ENCODE data around the gene UBE2I.
"Not testable (repeated sequence)": the region's sequence is repeated elsewhere in the genome, so short reads cannot be mapped to it uniquely, and the experiment has no call there.

The UBE2I gene

DNA sequence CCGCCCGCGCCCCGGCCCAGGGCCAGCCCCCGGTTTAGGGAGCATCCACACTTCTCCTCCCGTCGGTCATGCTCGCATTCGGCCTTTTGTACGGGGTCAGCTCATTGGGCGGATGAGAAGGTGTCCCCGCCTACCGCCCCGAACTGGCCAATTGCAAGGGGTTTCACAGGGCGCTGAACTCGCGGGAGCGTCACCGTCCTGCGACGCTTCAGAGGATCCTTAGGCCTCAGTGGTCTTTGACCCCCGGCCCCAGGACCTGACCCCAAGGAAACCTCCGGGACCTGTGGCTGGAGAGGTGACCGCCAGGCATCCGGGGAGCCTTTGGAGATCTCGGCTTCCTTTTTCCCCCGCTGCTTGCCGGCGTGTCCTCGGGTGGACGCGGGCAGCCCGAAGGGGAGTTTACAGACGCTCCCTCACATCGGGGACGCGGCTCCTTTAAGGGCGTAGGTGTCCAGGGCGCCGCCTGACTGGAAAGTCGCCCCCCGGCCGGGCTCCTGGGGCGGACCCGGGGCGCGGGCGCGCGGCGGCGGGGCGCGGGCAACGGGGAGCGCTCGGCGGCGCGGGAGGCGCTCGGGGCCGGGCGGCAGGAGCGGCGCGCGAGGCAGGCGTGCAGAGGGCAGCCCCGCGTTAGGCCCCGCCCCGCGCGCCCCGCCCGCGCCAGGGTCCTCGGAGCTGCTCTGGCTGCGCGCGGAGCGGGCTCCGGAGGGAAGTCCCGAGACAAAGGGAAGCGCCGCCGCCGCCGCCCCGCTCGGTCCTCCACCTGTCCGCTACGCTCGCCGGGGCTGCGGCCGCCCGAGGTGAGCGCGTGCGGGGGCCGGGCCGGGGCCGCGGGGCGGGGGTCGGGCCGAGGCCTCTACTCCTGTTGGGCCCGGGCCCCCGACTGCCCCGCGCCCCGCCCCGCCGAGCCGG lies at the start of gene UBE2I:
TSS of gene UBE2I (plus strand) at position 660 of the 909 bp plus-strand sequence. CDS start 4,395 bp downstream, outside the sequence.
- peak; percentile 93 for DNase-seq

DNA sequence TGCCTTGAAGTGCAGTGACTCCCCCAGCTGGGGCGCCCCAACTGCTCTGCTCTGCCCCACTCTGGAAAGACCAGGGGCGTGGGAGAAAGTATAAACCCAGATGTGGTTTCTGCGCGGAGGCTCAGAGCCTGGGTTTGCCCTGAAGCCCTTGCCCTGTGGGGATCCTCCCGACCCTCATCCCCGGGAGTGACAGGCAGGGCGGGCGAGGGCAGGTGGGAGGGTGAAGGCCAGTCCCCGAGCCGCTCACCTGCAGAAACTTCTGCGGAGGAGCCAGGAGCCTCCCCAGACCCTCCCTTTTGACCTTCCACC lies 49.7 kb upstream of the UBE2I start:
- DNase-seq = no peak

DNA sequence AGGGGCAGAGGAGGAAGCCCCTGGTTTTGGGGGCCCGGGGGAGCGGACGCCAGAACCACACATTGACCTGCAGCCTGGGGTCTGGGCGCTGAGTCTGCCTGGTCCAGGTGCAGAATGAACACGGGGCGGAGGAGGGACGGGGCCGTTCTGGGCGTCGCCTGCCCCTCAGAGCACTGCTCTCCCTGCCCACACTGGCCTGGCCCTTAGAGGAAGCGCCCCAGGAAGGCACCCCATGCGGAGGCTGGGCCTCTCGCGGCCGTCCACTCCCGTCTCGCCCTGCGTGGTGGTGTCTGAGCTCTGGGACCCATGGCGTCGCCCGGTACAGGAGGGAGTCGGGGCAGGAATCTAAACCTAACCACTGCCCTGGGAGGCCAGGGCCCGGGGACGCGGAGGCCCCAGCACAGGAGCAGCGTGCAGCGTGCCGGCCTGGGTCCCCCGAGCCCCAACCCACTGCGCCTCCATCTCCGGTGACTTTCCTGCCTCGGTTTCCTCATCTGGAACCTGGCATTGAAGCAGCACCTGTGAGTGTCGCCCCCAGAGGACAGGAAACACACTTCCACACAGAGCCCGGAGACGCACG lies 49.2 kb upstream of the UBE2I start:
- DNase-seq = no peak

DNA sequence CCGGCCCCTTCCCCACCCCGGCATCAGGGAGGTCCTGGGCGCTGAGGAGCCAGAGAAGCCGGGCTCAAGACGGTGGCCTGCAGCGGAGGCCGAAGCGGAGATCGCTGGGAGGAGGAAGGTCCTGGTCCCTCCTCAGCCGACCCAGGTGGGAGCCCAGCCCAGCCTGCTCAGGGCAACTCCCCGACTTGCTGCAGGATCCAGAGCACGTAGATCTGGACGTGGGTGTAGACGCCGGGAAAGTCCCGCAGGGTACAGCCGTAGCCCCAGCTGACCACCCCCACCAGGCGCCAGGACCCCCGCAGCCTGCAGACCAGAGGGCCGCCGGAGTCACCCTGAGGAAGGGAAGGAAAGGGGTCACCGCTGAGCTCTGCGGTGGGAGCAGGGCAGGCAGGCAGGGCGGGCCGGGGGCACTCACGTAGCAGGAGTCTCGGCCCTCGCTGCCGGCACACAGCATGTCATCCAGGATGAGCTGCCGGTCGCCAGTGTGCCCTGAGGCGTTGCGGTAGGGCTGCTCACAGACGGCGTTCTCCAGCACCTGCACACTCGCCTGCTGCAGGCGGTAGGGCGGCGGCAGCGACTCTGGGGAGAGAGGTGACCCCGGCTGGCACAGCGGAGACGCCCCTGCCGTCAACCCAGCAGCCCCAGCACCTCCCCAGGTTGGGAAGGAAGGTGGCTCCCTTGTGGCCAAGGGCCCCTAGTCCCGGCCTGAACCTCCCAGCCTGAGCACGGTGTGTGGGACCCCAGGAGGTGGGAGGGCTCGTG lies 48.1 kb upstream of the UBE2I start:
- no peak for DNase-seq

DNA sequence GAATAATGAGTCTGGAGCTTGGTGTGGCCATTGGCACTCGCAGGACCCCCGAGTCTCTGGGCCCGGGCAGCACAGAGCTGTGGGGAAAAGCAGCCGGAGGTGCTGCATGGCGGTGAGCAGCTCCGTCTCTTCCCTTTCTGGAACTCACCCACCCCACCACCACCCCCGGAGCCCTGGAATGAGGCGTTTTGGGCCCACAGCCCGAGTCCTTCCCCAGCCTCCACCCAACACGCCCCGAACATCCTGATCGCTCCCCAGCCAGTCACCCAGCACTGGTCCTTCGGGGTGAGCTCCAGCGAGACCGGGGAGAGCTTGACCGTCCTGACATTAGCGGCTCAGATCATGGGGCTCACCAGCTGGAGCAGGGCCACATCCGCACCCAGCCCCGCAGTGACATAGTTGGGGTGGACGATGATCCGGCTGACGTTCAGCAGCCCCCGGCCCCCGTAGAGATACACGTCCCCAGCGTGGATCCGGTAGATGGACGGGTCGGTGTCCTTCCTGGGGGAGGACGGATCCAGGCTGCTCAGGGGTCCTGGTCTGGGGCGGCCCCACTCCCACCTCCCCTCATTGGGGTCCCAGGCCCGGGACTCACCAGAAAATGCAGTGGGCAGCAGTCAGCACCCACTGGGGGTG lies 47.1 kb upstream of the UBE2I start:
- DNase-seq = no peak

DNA sequence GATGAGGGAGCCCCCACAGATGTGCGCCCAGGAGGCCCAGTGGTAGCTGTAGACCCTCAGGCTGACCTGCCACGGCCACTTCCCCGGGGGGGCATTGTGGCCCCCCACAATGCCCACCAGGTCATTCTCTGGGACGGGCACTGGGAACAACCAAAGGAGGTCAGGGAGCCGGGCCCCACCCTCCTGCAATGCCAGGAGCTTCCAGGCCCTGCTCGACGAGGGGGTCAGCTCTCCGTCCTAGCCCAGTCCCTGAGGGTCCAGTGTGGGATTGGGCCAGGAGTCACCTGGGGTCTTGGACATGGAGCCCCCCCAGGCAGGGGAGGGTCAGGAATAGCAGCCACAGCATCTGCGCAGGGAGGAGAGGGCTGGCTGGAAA lies 46.6 kb upstream of the UBE2I start:
- DNase-seq = no peak

DNA sequence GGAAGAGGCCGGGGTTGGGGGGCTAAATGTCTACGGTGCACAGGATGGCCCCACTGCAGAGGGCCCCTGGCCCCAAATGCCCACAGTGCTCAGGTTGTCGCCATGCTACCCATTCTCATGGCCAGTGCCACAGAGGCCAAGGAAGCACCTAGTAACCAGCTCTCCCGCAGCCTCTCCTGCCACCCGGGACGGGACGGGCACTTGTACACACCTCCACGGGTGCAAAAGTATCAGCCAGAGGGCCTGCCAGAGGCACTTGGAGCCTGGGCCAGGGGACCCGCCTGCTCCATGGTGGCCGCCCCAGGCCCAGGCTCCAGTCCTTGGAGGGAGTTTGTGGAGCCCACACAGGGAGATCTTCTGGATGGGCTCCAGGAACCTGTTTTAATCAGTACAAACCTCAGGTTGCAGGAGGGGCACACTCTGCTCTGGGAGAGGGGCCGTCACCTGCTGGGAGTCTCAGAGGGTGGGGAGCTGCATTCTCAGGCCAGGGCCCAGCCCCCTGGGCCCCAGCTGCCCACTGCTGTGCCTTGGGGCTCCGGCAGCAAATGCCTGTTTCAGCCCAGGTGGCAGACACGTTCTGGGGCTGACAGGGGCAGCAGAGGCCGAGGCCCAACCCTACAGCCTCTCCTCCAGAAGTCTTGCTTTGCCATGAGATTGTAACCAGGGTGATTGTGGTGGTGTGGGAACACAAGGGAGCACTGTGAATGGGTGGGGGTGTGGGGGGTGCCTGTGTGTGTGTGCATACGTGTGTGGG lies 45.7 kb upstream of the UBE2I start:
- no peak for DNase-seq

DNA sequence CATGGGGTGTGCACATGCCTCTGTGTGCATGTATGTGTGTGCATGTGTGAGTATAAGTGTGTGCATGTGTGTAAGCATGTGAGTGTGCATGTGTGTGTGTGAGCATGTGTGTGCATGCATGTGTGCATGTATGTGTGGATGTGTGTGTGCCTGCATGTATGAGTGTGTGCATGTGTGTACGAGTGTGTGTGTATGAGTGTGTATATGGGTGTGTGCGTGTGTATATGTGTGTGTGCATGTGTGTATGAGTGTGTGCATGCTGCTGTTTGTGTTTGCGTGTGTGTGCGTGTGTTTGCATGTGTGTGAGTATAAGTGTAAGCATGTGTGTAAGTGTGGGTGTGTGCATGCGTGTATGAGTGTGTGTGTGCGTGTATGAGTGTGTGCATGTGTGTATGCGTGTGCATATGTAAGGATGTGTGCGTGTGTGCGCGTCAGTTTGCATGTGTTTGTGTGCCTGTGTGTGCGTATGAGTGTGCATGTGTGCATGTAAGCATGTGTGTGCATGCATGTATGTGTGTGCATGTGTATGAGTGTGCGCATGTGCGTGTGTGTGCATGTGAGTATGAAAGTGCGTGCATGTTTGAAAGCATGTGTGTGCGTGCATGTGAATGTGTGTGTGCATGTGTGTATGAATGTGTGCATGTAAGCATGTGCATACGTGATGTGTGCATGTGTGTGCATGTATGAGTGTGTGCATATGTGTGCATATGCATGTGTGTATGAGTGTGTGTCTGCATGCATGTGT lies 44.9 kb upstream of the UBE2I start:
- DNase-seq = no peak

DNA sequence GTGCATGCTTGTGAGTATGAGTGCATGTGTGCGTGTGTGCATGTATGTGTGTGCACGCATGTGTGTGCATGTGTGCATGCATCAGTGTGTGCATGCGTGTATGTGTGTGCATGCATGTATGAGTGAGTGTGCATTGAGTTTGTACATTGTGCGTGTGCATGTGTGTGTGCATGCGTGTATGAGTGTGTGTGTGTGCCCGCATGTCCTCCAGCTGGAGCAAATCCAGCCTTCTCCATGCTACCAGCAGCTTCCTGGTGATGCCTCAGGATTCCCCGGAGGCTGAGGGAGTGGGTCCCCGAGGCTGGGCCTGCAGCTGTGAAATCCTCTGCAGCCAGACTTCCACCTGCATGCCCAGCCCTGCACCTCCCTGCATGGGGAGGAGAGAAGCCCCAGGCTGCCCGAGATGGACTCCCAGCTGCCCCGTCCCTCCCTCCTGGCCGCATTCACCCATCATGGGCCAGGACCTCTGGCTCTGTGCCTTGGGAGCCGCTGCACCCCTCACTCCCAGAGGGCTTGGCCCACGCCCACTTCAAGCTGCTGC lies 44.3 kb upstream of the UBE2I start:
- DNase-seq = no peak

DNA sequence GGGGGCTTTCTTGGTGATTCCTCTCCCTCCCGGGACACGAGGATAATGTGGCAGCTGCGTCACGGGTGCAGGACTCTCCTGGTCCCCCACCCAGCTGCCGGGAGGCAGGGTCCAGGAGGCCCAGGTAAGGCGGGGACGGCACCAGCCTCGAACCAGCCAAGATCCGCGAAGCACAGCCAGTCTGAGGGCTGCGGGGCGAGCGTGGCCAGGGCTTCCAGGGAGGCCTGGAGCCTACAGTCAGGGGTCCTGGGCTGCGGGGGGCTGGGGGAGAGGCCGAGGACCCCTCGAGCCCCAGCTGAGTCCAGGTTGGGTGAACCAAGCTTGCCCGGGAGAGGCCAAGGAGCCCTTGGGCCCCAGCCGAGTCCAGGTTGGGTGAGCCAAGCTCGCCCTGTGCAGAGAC lies 43.6 kb upstream of the UBE2I start:
- no peak for DNase-seq

DNA sequence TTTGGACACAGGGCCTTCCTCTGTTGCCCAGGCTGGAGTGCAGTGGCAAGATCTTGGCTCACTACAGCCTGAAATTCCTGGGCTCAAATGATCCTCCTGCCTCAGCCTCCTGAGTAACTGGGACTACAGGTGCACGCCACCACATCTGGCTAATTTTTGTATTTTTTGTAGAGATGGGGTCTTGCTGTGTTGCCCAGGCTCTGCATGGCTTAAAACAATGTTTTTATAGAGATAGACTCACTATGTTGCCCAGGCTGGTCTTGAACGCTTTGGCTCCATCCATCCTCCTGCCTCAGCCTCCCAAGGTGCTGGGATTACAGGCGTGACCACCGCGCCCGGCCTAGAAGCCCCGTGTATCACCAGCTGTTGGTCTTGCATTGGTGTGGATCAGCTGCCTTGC lies 40.0 kb upstream of the UBE2I start:
- not testable (repeated sequence) for DNase-seq

DNA sequence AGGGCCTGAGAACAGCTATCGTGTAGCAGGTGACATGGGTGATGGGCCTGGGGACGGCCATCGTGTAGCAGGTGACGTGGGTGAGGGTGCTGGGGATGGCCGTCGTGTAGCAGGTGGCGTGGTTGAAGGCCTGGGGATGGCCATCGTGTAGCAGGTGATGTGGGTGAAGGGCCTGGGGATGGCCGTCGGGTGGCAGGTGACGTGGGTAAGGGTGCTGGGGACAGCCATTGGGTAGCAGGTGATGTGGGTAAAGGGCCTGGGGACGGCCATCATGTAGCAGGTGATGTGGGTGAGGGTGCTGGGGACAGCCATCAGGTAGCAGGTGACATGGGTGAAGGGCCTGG lies 38.1 kb upstream of the UBE2I start:
- no peak for DNase-seq

DNA sequence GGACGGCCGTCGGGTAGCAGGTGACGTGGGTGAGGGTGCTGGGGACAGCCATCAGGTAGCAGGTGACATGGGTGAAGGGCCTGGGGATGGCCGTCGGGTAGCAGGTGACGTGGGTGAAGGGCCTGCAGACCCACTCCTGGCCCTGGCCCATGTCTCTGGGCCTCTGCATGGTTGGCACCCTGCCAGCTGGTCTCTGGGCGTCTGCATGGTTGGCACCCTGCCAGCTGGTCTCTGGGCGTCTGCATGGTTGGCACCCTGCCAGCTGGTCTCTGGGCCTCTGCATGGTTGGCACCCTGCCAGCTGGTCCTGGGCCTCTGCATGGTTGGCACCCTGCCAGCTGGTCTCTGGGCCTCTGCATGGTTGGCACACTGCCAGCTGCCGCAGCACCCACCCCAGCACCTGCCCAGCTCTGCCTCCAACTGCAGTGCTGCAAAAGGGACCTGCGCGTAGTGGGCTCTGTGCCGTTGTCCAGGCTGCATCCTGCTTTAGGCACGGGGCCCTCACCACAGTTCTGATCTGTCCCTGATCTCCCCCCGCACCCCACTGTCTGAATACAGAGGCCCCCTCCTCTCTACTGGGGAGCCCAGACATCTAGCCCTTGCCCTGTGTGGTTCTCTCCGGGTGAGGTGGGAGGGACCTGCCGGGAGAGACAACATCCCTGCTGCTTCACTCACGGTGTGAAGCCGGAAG lies 37.6 kb upstream of the UBE2I start:
- DNase-seq = peak; percentile 82

DNA sequence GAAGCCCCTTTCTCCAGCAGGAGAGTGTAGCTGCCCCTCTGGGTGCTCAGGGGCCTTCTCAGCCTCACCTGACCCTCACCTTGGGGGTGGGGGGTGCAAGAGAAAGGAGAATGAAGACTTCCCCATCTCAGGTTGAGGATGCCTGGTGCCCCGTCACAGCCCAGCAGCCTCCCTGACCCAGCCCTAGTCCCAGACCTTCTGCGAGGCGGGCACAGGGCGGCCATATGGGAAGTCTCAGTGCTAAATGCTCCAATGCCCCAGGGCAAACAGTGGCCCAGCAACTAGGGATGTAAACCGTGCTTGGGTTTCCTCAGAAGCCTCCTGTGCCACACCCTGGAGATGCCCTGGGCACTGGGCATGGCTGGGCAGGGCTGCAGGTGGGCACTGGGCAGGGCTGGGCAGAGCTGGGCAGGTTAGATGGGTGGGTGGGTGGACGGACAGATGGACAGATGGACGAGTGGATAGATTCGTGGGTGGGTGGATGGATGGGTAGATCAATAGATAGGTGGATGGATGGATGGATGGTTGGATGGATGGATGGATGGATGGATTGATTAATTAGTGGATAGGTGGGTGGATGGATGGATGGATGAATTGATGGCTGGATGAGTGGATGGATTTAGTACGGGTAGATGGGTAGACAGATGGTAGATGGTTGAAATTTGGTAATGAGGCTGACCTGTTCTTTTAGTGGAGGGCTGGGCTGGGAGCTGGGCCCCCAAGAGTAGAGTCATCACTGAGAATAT lies 36.8 kb upstream of the UBE2I start:
- no peak for DNase-seq

DNA sequence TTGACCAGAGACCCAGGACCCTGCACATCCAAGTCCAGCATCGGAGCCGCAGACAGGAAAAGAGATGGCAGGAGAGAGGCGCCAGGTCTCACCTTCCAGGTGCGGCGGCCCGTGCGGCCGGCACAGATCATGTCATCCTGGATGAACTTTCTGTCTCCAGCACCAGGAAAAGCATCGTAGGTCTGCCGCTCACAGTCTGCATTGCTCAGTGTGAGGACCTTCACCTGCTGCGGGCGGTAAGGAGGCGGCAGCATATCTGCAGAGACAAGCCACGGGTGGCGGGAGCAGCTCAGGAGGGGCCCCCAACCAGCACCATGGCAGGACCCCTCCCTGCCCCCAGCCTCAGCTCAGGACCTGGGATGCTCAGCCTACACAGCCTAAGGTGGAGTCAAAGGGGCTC lies 35.6 kb upstream of the UBE2I start:
- no peak for DNase-seq

DNA sequence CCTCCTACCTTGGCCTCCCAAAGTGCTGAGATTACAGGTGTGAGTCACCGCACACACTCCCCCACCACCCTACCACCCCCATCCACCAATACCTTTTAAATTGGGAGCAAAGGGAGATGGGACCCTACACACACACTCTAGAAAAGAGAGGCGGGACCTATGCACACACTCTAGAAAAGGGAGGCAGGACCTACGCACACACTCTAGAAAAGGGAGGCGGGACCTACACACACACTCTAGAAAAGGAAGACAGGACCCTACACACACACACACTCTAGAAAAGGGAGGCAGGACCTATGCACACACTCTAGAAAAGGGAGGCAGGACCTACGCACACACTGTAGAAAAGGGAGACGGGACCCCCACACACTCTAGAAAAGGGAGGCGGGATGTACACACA lies 34.7 kb upstream of the UBE2I start:
- DNase-seq = no peak

DNA sequence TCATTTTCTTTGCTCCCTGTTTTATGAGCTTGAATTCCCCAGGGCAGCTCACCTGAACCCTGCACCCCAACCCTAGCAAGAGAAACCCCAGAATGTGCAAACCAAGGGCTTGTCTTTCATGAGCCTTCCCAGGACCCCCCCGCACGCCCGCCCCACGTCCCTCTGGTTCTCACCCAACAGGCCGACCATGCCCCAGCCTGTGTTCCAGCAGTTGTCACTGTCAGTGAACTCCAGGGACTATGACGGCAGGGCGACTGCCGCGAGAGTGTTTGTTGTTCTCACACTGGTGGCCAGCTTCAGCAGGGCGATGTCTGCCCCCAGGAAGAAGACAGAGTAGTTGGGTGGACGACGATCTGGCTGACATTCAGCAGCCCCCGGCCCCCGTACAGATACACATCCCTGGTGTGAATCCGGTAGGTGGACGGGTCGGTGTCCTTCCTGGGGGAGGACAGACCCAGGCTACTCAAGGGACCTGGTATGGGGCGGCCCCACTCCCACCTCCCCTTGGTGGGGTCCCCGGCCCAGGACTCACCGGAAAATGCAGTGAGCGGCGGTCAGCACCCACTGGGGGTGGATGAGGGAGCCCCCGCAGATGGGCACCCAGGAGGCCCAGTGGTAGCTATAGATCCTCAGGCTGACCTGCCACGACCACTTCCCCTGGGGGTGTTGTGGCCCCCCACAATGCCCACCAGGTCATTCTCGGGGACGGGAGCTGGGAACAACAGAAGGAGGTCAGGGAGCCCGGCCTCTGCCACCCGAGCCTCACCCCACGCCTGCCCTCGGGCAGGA lies 33.5 kb upstream of the UBE2I start:
- no peak for DNase-seq

DNA sequence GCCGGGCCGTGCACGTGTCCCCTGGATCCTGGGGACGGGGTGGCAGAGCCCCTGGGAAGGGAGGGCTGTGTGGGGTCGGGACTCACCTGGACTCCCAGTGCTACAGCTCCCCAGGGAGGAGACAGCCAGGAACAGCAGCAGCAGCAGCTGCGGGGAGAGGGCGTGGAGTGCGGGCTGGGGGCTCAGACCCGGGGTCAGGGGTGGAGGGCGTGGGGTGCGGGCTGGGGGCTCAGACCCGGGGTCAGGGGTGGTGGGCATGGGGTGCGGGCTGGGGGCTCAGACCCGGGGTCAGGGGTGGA lies 32.9 kb upstream of the UBE2I start:
- no peak for DNase-seq

DNA sequence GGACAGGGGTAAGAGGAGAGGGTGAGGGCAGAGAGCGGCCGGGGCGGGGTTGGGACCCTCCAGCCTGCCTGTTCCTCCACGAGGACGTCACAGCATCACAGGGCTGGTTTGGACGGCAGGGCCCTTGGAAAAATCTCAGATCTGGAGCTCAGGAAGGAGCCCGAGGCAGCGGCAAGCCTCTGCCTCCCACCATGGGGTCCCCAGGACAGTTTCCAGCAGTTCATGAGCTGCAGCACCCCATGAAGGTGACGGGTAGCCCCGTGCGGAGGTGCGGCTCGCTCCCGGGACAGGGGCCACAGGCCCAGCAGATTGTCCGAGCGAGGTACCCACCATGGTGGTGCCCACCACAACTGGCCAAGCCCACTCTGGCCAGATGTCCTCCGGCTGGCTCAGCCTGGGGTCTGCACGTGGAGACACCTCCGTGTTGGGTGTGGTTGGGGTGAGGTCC lies 32.3 kb upstream of the UBE2I start:
- DNase-seq = no peak
